HepG2 (cell line): ENCODE data around the gene MTA1. TPM values are rescaled to one million over a fixed set of nuclear protein-coding genes. Genes with fewer than 3 reads are reported as not detected.

Experiments used
- GLMP ChIP-seq: sonication (generic); formaldehyde crosslinking; IDR thresholded peaks from 2 replicates; pipeline ENCODE4 v1.9.0; 2021; ENCODE audit warnings: missing genetic modification reagents, mild to moderate bottlenecking, borderline replicate concordance
- HMGXB4 ChIP-seq, 2 experiments: sonication (generic) in 1 of 2; formaldehyde crosslinking in 1 of 2; IDR thresholded peaks; 2 replicates each; pipeline versions ENCODE4 v1.4.0 to v1.6.1; 2018 to 2020; ENCODE audit warnings: missing genetic modification reagents in 2 of 2, borderline replicate concordance in 1 of 2, low read depth in 1 of 2, mild to moderate bottlenecking in 1 of 2, missing biosample characterization in 1 of 2
- MLXIP ChIP-seq: sonication (generic); formaldehyde crosslinking; IDR thresholded peaks from 2 replicates; pipeline ENCODE4 v1.9.0; 2021; ENCODE audit warnings: missing genetic modification reagents, borderline replicate concordance
- PLSCR1 ChIP-seq: sonication (generic); formaldehyde crosslinking; IDR thresholded peaks from 2 replicates; pipeline ENCODE4 v1.5.0; 2020; ENCODE audit warnings: missing genetic modification reagents, mild to moderate bottlenecking, borderline replicate concordance
- PRMT3 ChIP-seq: sonication (generic); formaldehyde crosslinking; IDR thresholded peaks from 2 replicates; pipeline ENCODE4 v1.8.1; 2022; ENCODE audit warnings: low read depth, mild to moderate bottlenecking, moderate library complexity, missing genetic modification reagents, borderline replicate concordance
- SMC3 ChIP-seq: IDR thresholded peaks from 2 replicates; pipeline ENCODE4 v1.6.1; 2011; ENCODE audit warnings: low read length, improper control_type of control experiment
- SOX5 ChIP-seq: IDR thresholded peaks from 2 replicates; pipeline ENCODE4 v1.6.1; 2016; ENCODE audit warnings: borderline replicate concordance
- ZC3H4 ChIP-seq: sonication (generic); formaldehyde crosslinking; IDR thresholded peaks from 2 replicates; pipeline ENCODE4 v1.4.0; 2020; ENCODE audit warnings: missing genetic modification reagents, borderline replicate concordance
- ZFP91 ChIP-seq: sonication (generic); formaldehyde crosslinking; IDR thresholded peaks from 2 replicates; pipeline ENCODE4 v1.9.0; 2022; ENCODE audit warnings: missing genetic modification reagents, mild to moderate bottlenecking, borderline replicate concordance
- ZNF160 ChIP-seq: sonication (generic); formaldehyde crosslinking; IDR thresholded peaks from 2 replicates; pipeline ENCODE4 v1.8.0; 2022; ENCODE audit warnings: mild to moderate bottlenecking, inconsistent platforms, missing genetic modification reagents
- ZNF24 ChIP-seq: fragments of 450-650 bp; IDR thresholded peaks from 2 replicates; pipeline ENCODE4 v1.6.1; 2017; ENCODE audit warnings: antibody characterized with exemption, mild to moderate bottlenecking
- ZNF720 ChIP-seq: sonication (generic); formaldehyde crosslinking; IDR thresholded peaks from 2 replicates; pipeline ENCODE4 v1.4.0; 2020; ENCODE audit warnings: missing genetic modification reagents
- ZXDC ChIP-seq: sonication (generic); formaldehyde crosslinking; IDR thresholded peaks from 2 replicates; pipeline ENCODE4 v1.5.0; 2020; ENCODE audit warnings: mild to moderate bottlenecking, missing genetic modification reagents
- polyA plus RNA-seq, 8 experiments: library from polyadenylated mRNA; depleted of rRNA in 3 of 8; stranded (reverse) in 7 of 8; unstranded in 1 of 8; fragments of >200 nt; fragmentation: Illumina TruSeq in 4 of 8; extraction: Trizol in 4 of 8; gene quantifications; 2 replicates each; pipeline versions ENCODE4 v1.2.1 to v1.2.3, GENCODE V29; 2011 to 2016; ENCODE audit warnings: low read depth in 4 of 8, missing spikeins in 1 of 8, mixed read lengths in 1 of 8; ENCODE audit not compliant: insufficient read depth in 1 of 8
- total RNA-seq, 5 experiments: library from RNA; depleted of rRNA; stranded (reverse); fragments of >200 nt; fragmentation: Illumina TruSeq; extraction: Trizol; gene quantifications; 2 replicates each; pipeline ENCODE4 v1.2.3, GENCODE V29; 2016; ENCODE audit warnings: low read depth in 1 of 5

MTA1 gene
- total and polyA plus RNA-seq, 2 of the 13 experiments (the other 11 are each of a cell fraction or from before 2014, with no cell fraction given), result 35.2 to 85.8 TPM

- TF ChIP-seq ZFP91 (peak; percentile 86; the same call in 1 of the 2 replicates), HMGXB4 (CRISPR knock-in tag; IDR thresholded peaks at IDR 0.05; ENCODE audit: borderline replicate concordance in 1 of 2, low read depth in 1 of 2) (peak; percentile 40 to 69; a peak in 3 of 4 replicates), ZNF160 (CRISPR knock-in tag) (no peak), MLXIP (CRISPR knock-in tag) (no peak), ZNF24 (no peak), SMC3 (no peak), ZXDC (no peak), PLSCR1 (CRISPR knock-in tag) (no peak), PRMT3 (no peak), ZNF720 (CRISPR knock-in tag) (no peak), SOX5 (CRISPR knock-in tag) (no peak), ZC3H4 (0 out of 2 replicates have a peak, but pooled peaks have one; percentile 51), GLMP (CRISPR knock-in tag) (no peak)
Observed at GRCh38 chr14:105419195-105420091, at the start of gene MTA1 (continued).
